ENCODE results near the gene TSSC4. TPM values are rescaled to one million over a fixed set of nuclear protein-coding genes. Genes with fewer than 3 reads are reported as not detected.

The TSSC4 gene
- total and polyA plus RNA-seq, 2 of the 13 experiments (the other 11 are each of a cell fraction or from before 2014, with no cell fraction given) = 16.2 to 58.6 TPM

- TF ChIP-seq PATZ1 (CRISPR knock-in tag; IDR thresholded peaks at IDR 0.05) (0 out of 2 replicates have a peak, but pooled peaks have one; percentile 11), SATB2 (CRISPR knock-in tag; IDR thresholded peaks at IDR 0.05) (no peak), IKZF4 (CRISPR knock-in tag; IDR thresholded peaks at IDR 0.05; ENCODE audit: borderline replicate concordance, low read depth, not compliant biosample characterization) (no peak), ZNF20 (CRISPR knock-in tag; IDR thresholded peaks at IDR 0.05) (no peak), TMF1 (CRISPR knock-in tag; IDR thresholded peaks at IDR 0.05; ENCODE audit: low read depth) (no peak), CHCHD3 (CRISPR knock-in tag; IDR thresholded peaks at IDR 0.05) (0 out of 2 replicates have a peak, but pooled peaks have one; percentile 66), SMAD9 (CRISPR knock-in tag; IDR thresholded peaks at IDR 0.05) (no peak), ZNF33A (CRISPR knock-in tag; IDR thresholded peaks at IDR 0.05; ENCODE audit: borderline replicate concordance) (no peak), ZUFSP (CRISPR knock-in tag; IDR thresholded peaks at IDR 0.05; ENCODE audit: borderline replicate concordance) (no peak), ISX (CRISPR knock-in tag; conservative IDR thresholded peaks at IDR 0.05) (no peak), ZNF644 (CRISPR knock-in tag; IDR thresholded peaks at IDR 0.05; ENCODE audit: low read depth) (no peak), RNF2 (conservative IDR thresholded peaks at IDR 0.05; ENCODE audit: low read depth) (peak; percentile 41; the same call in 1 of the 2 replicates), NONO (IDR thresholded peaks at IDR 0.05) (no peak), NONO (CRISPR knock-in tag; conservative IDR thresholded peaks at IDR 0.05) (peak; percentile 97), SP5 (CRISPR knock-in tag; IDR thresholded peaks at IDR 0.05; ENCODE audit: borderline replicate concordance, low read depth) (peak; percentile 59), ZNF510 (CRISPR knock-in tag; IDR thresholded peaks at IDR 0.05; ENCODE audit: low read depth) (no peak), ZNF143 (CRISPR knock-in tag; IDR thresholded peaks at IDR 0.05) (peak; percentile 96)
- TF ChIP-seq, protein P1, sequence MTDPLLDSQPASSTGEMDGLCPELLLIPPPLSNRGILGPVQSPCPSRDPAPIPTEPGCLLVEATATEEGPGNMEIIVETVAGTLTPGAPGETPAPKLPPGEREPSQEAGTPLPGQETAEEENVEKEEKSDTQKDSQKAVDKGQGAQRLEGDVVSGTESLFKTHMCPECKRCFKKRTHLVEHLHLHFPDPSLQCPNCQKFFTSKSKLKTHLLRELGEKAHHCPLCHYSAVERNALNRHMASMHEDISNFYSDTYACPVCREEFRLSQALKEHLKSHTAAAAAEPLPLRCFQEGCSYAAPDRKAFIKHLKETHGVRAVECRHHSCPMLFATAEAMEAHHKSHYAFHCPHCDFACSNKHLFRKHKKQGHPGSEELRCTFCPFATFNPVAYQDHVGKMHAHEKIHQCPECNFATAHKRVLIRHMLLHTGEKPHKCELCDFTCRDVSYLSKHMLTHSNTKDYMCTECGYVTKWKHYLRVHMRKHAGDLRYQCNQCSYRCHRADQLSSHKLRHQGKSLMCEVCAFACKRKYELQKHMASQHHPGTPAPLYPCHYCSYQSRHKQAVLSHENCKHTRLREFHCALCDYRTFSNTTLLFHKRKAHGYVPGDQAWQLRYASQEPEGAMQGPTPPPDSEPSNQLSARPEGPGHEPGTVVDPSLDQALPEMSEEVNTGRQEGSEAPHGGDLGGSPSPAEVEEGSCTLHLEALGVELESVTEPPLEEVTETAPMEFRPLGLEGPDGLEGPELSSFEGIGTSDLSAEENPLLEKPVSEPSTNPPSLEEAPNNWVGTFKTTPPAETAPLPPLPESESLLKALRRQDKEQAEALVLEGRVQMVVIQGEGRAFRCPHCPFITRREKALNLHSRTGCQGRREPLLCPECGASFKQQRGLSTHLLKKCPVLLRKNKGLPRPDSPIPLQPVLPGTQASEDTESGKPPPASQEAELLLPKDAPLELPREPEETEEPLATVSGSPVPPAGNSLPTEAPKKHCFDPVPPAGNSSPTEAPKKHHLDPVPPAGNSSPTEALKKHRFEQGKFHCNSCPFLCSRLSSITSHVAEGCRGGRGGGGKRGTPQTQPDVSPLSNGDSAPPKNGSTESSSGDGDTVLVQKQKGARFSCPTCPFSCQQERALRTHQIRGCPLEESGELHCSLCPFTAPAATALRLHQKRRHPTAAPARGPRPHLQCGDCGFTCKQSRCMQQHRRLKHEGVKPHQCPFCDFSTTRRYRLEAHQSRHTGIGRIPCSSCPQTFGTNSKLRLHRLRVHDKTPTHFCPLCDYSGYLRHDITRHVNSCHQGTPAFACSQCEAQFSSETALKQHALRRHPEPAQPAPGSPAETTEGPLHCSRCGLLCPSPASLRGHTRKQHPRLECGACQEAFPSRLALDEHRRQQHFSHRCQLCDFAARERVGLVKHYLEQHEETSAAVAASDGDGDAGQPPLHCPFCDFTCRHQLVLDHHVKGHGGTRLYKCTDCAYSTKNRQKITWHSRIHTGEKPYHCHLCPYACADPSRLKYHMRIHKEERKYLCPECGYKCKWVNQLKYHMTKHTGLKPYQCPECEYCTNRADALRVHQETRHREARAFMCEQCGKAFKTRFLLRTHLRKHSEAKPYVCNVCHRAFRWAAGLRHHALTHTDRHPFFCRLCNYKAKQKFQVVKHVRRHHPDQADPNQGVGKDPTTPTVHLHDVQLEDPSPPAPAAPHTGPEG (CRISPR knock-in tag; IDR thresholded peaks at IDR 0.05) = peak; percentile 34; the same call in 1 of the 2 replicates
- TF ChIP-seq, protein P2, sequence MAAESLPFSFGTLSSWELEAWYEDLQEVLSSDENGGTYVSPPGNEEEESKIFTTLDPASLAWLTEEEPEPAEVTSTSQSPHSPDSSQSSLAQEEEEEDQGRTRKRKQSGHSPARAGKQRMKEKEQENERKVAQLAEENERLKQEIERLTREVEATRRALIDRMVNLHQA (CRISPR knock-in tag; IDR thresholded peaks at IDR 0.05) = no peak
Observed at GRCh38 chr11:2400069-2400761, at the start of gene TSSC4 (continued).

All from HepG2 (cell line).